Gastrocnemius medialis (tissue), 4 donors: Measurements from ENCODE around the gene SIL1.

Experiments used
- POLR2A ChIP-seq, 2 donors: fragments of 450-650 bp; IDR thresholded peaks; one replicate each; pipeline ENCODE4 v1.6.1; 2017; ENCODE audit warnings: antibody characterized with exemption in 2 of 2, mild to moderate bottlenecking in 2 of 2, moderate library complexity in 2 of 2
- TF ChIP-seq, protein P1 (sequence below), 5 experiments: fragments of 450-650 bp in 3 of 5; fragments of 200-600 bp in 2 of 5; sonication (generic) in 2 of 5; IDR thresholded peaks in 4 of 5; conservative IDR thresholded peaks in 1 of 5; 1 replicate in 4 of 5; 2 replicates in 1 of 5; pipeline ENCODE4 v1.5.1; 2016 to 2019; ENCODE audit warnings: antibody characterized with exemption in 5 of 5, mild to moderate bottlenecking in 3 of 5, moderate library complexity in 3 of 5

DNA sequence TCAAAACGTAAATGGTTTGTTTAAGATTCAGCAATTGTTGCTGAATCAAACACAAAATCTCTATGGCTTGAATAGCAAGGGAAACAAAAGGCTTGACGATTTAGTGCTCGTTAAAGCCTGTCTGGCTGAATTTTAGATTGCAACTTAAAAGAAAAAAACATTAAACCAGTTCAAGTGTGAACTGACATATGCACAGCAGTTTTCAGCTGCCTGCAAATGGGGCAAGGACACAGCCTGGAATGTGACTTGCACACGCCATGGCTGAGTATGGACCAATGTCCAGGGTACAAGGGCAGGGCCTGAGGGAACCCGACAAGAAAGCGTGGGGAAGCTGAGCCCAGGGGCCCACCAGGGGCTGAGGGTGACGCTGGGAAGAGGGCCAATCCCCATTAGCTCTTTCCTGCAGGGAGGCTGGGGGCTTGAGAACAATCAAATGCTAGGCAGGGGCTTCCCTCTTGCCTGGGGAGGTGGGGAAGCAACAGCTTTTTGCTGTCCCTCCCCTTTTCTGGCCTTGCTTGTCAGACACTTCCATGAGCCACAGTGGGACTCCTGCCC lies 233.4 kb downstream of the SIL1 start:
- no peak for TF ChIP-seq POLR2A (IDR thresholded peaks at IDR 0.05)
- TF ChIP-seq, protein P1, sequence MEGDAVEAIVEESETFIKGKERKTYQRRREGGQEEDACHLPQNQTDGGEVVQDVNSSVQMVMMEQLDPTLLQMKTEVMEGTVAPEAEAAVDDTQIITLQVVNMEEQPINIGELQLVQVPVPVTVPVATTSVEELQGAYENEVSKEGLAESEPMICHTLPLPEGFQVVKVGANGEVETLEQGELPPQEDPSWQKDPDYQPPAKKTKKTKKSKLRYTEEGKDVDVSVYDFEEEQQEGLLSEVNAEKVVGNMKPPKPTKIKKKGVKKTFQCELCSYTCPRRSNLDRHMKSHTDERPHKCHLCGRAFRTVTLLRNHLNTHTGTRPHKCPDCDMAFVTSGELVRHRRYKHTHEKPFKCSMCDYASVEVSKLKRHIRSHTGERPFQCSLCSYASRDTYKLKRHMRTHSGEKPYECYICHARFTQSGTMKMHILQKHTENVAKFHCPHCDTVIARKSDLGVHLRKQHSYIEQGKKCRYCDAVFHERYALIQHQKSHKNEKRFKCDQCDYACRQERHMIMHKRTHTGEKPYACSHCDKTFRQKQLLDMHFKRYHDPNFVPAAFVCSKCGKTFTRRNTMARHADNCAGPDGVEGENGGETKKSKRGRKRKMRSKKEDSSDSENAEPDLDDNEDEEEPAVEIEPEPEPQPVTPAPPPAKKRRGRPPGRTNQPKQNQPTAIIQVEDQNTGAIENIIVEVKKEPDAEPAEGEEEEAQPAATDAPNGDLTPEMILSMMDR (IDR thresholded peaks at IDR 0.05 in 4 of 5, conservative IDR thresholded peaks at IDR 0.05 in 1 of 5), result no peak
